Measurements from ENCODE around the gene CFC1.
"Not testable (repeated sequence)": the region's sequence is repeated elsewhere in the genome, so short reads cannot be mapped to it uniquely, and the experiment has no call there.

Gene CFC1

DNA sequence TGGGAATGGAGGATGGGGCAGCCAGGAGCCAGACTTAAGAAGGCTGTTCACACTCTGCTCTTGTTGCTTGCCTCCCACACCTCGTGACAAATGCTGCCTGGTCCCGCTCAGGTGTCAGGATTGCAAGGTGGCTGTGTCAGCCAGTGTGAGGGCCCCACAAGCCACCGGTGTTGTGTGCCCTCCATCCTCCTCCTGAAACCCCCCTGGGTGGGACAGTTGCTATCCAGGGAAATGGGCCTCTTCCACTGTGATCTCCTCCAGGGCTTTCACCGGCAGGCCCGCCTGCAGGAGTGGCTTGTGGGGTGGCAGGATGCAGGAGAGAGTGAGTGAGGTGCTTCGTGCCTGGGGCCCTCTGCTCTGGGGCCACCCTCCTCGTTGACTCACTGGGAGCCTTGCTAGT is 16.4 kb downstream of the CFC1 start:
- DNase-seq (ENCODE audit: low read depth), result not testable (repeated sequence)

DNA sequence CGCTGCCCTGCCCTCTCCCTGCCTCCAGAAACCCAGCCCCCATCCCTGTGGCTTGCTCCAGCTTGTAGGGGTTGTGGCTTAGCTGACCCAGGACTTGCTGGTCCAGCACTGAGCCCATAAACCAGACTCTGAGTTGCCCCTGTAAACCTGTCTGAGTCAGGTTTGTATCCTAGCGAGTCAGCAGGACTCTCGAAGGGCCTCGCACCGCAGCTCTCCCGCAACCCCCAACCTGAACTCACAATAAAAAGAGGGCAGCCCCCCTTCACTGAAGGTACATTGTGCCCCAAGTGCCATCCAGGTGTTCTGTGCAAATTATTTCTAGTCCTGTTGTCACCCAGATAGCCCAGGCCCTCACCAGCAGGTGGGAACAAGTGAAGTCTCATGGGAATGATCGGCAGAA is 17.9 kb downstream of the CFC1 start:
- DNase-seq (ENCODE audit: low read depth), result not testable (repeated sequence)

DNA sequence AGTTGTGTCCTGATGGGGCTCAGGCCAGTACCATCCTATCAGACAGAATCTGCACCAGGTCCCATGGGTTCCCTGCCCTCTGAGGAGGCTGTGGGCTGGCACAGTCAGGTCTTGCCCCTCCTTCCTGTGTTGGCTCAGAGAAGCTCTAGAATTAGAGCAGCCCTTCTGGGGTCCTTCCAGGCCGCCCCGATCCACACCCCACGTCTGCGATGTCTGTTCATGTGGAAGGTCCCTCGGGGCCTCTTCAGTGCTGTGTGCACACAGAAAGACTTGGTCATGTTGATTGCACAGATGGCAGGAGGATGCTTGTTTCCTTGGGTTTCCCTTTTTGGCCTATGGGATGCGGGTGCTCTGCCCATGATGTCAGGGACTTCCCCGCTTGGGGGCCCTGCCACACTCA is 20.3 kb downstream of the CFC1 start:
- DNase-seq (ENCODE audit: low read depth), result not testable (repeated sequence)

DNA sequence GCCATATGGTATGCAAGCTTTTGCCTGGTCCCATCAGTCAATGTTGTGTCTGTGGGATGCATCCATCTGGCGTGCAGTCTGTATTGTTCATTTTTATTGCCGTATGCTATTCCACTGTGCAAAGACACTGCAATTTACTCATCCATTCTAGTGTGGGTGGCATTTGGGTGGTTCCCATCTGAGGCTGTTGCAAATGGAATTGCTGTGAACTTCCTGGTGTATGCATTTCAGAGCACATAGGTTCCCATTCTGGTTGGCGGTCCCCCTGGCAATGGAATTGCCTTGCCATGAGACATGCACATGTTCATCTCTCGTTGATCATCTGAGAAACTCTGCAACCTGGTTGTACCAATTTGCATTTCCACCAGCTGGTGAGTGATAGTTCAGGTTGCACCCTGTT is 21.8 kb downstream of the CFC1 start:
- not testable (repeated sequence) for DNase-seq (ENCODE audit: low read depth)

DNA sequence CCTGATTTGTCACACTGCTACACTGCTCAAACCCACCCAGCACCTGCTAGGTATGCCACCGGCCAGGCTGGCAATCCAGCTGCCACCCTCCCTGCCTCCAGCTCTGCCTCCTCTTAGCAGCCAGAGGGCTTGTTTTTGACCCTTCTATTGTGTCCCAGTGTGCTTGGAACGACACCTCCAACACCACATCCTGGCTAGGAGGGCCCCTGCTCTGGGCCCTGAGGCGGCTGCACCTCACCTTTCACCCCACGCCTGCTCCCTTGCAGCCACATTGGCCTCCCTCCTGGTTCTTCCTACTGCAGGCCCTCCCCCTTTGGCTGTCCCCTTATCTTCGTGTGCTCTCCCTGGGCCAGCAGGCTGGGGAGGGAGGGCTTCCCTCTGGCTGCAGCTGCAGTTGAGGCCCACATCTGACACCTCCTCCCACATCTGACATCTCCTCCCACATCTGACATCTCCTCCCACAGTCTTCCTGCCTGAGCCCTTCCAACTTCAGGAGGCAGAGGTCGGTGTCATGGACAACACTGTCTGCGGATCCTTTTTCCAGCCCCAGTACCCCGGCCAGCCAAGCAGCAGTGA is 23.1 kb downstream of the CFC1 start:
- DNase-seq (ENCODE audit: low read depth), result not testable (repeated sequence)

DNA sequence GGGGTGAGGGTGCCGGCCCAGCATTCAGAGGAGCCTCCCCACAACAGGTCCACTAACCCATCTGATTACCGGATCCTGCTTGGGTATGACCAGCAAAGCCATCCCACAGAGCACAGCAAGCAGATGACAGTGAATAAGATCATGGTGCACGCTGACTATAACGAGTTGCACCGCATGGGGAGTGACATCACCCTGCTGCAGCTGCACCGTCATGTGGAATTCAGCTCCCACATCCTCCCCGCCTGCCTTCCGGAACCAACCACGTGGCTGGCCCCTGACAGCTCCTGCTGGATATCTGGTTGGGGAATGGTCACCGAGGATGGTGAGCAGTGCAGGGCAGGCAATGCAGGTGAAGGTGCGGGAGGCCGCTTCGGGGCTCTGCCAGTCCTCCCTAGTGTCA is 25.1 kb downstream of the CFC1 start:
- not testable (repeated sequence) for DNase-seq (ENCODE audit: low read depth)

DNA sequence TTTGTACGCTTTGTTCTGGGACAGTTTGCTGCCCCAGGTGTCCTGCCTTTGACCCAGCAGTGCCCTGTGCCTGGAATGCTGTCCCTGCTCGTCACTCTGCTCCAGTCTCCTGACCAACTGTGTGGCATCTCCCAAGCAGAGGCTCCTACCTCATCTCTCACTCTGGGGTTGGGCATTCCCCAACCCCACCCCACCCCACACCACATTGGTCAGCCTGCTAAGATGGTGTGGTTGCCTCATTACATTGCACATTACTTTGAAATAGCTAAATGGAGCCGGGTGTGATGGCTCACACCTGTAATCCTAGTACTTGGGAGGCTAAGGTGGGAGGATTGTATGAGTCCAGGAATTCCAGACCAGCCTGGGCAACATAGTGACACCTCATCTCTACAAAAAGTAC is 27.4 kb downstream of the CFC1 start:
- not testable (repeated sequence) for DNase-seq (ENCODE audit: low read depth)

DNA sequence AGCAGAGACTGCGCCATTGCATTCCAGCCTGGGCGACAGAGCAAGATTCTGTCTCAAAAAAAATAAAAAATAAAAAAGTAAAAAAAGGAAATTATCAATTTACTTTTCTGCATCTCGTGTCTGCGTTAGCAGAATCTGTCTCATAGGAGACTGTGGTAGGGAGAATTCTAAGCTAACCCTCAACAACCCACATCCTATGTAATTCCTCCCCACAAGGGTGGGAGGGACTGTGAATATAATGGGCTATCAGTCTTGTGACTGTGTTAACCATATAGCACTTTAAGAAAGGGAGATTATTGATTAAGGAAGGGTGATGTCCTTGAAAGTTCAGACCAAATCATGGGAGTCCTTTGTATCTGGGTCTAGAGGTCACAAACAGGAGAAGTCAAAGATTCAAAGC is 33.2 kb downstream of the CFC1 start:
- DNase-seq (ENCODE audit: low read depth), result not testable (repeated sequence)

DNA sequence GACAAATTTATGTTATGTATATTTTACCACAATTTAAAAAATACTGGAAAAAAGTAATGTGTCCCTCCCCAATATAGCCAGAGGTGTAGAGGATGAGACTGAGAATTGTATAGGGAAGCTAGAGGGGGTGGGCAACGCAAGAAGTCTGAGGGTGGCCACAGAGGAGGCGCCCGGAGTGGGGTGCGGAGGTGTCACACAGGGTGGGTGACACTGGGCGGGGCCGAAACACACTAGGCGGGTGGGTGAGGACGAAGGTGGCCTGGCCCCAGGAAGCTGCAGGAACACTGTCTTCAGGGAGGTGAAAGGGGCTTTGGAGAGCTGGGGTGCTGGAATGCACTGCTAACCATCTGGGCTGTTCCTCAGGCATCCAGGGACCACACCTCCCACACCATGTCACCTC is 42.9 kb downstream of the CFC1 start:
- DNase-seq (ENCODE audit: low read depth), result not testable (repeated sequence)

DNA sequence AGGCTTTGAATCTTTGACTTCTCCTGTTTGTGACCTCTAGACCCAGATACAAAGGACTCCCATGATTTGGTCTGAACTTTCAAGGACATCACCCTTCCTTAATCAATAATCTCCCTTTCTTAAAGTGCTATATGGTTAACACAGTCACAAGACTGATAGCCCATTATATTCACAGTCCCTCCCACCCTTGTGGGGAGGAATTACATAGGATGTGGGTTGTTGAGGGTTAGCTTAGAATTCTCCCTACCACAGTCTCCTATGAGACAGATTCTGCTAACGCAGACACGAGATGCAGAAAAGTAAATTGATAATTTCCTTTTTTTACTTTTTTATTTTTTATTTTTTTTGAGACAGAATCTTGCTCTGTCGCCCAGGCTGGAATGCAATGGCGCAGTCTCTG is 45.2 kb downstream of the CFC1 start:
- not testable (repeated sequence) for DNase-seq (ENCODE audit: low read depth)

DNA sequence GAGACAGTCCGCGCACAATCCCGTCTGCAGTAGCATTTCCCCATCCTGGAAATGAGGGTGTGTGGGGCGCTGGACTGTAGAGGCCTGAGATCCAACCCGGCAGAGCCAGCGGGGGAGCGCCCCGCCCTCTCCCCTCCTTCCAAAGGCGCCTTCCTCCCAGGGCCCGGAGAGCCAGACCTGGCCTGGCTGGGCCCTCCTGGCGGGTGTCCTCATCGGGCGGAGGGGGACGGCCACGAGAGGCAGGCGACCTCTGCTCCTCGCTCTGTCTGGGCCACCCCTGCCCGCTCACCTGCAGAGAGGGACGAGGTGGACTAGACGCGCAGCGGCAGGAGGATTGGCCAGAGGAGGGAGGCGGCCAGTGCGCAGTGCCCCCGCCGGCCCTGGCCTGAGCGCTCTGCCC is 49.9 kb downstream of the CFC1 start:
- not testable (repeated sequence) for DNase-seq (ENCODE audit: low read depth)

DNA sequence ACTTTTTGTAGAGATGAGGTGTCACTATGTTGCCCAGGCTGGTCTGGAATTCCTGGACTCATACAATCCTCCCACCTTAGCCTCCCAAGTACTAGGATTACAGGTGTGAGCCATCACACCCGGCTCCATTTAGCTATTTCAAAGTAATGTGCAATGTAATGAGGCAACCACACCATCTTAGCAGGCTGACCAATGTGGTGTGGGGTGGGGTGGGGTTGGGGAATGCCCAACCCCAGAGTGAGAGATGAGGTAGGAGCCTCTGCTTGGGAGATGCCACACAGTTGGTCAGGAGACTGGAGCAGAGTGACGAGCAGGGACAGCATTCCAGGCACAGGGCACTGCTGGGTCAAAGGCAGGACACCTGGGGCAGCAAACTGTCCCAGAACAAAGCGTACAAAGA is 51.0 kb downstream of the CFC1 start:
- not testable (repeated sequence) for DNase-seq (ENCODE audit: low read depth)

DNA sequence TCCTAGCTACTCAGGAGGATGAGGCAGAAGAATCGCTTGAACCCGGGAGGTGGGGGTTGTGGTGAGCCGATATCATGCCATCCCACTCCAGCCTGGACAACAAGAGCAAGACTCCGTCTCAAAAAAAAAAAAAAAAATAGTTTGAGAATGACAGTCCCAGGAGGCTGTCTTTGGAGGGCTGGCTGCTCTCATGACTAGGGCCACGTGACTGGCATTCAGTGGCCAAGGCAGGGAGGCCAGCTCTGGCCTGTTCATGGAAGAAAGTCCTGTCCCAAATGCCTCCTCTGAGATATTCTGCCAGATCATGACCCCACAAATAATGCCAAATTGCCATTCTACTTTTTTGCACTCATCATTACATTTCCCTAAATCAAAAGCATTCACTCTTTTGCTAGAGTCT is 54.4 kb downstream of the CFC1 start:
- not testable (repeated sequence) for DNase-seq (ENCODE audit: low read depth)

DNA sequence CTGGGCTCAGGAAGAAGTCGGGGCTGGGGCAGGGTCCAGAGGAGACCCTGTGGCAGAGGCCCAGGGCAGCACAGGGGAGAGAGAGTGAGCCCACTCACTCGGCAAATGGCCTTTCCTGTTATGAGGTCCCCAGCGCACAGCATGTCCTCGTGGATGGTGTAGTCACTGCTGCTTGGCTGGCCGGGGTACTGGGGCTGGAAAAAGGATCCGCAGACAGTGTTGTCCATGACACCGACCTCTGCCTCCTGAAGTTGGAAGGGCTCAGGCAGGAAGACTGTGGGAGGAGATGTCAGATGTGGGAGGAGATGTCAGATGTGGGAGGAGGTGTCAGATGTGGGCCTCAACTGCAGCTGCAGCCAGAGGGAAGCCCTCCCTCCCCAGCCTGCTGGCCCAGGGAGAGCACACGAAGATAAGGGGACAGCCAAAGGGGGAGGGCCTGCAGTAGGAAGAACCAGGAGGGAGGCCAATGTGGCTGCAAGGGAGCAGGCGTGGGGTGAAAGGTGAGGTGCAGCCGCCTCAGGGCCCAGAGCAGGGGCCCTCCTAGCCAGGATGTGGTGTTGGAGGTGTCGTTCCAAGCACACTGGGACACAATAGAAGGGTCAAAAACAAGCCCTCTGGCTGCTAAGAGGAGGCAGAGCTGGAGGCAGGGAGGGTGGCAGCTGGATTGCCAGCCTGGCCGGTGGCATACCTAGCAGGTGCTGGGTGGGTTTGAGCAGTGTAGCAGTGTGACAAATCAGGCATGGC is 55.4 kb downstream of the CFC1 start:
- DNase-seq (ENCODE audit: low read depth), result not testable (repeated sequence)

DNA sequence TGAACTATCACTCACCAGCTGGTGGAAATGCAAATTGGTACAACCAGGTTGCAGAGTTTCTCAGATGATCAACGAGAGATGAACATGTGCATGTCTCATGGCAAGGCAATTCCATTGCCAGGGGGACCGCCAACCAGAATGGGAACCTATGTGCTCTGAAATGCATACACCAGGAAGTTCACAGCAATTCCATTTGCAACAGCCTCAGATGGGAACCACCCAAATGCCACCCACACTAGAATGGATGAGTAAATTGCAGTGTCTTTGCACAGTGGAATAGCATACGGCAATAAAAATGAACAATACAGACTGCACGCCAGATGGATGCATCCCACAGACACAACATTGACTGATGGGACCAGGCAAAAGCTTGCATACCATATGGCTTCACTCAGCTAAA is 56.6 kb downstream of the CFC1 start:
- DNase-seq (ENCODE audit: low read depth), result not testable (repeated sequence)

All from ELR (cell line).